ENCODE data around the gene HSPBP1. TPM values are rescaled to one million over a fixed set of nuclear protein-coding genes. Genes with fewer than 3 reads are reported as not detected.
A peak's percentile ranks its signal among the peaks of the same experiment; 100 is the strongest.

HSPBP1 gene
- total RNA-seq, 1 experiment from 2014 or later, result 65.2 TPM

DNA sequence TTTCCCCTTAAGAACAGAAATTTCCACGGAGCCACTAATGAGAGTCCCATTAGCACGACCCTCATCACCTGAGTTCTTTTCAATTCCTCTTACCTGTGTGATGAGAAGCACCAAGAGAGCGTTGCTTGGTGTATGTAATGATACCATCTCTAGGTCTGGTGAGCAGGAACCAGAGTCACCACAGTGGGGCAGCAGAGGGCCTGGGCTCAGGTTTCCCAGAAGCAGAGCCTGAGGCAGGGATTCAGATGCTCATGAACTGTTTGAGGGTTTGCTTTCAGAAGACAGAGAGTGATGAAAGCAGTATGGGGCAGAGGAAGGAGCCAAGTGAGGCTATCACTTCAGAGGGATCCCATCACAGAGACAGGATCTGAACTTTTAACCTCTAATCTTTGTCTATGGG is 67.5 kb downstream of the HSPBP1 start:
- TF ChIP-seq, protein P1, sequence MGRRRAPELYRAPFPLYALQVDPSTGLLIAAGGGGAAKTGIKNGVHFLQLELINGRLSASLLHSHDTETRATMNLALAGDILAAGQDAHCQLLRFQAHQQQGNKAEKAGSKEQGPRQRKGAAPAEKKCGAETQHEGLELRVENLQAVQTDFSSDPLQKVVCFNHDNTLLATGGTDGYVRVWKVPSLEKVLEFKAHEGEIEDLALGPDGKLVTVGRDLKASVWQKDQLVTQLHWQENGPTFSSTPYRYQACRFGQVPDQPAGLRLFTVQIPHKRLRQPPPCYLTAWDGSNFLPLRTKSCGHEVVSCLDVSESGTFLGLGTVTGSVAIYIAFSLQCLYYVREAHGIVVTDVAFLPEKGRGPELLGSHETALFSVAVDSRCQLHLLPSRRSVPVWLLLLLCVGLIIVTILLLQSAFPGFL (CRISPR knock-in tag; IDR thresholded peaks at IDR 0.05; ENCODE audit: borderline replicate concordance), result no peak
- no peak for ATAC-seq
- no peak overlapping the region for H3K27ac Mint-ChIP-seq
- peaks cover 45% of the 10 kb centered on the region for H3K9me3 Mint-ChIP-seq
- no peak overlapping the region for H3K4me3 Mint-ChIP-seq
- H3K27me3 Mint-ChIP-seq (ENCODE audit: low read depth), result peaks cover 49% of the 10 kb centered on the region
- DNase-seq (ENCODE audit: low spot score), result no peak
- H3K36me3 Mint-ChIP-seq, result peaks cover 9% of the 10 kb centered on the region
- ChIA-PET CTCF (no interaction called here), POLR2A (no interaction called here)
- peaks cover 4% of the 10 kb centered on the region for H3K4me1 Mint-ChIP-seq

Small RNA genes within 50 kb of the gene (microRNA-seq; reads per million reads assigned to microRNA genes)
- gene MIR6802 (ENCODE audit: borderline number of aligned reads) (not detected), gene MIR6803 (ENCODE audit: borderline number of aligned reads) (not detected), gene MIR6804 (ENCODE audit: borderline number of aligned reads) (3.5 reads per million, percentile 4 among the genes with 10 or more reads in this experiment)

Other genes starting within 250 kb of the HSPBP1 start
- gene GP6, start 241.8 kb downstream of the HSPBP1 start, total RNA-seq (2021), result 0.41 to 1.1 TPM (median 0.61 TPM) in 3 replicates
- 35.3 to 39.5 TPM (median 38.4 TPM) in 3 replicates for gene RDH13, start 217.0 kb downstream of the HSPBP1 start, total RNA-seq (2021)
- gene EPS8L1, start 204.2 kb downstream of the HSPBP1 start, total RNA-seq (2021), result 38.9 to 43.8 TPM (median 42.8 TPM) in 3 replicates
- gene PPP1R12C, start 162.5 kb downstream of the HSPBP1 start, total RNA-seq (2021), result 88.4 to 99.3 TPM (median 92.3 TPM) in 3 replicates
- 50.6 to 127 TPM (median 108 TPM) in 3 replicates for gene TNNT1, start 130.9 kb downstream of the HSPBP1 start, total RNA-seq (2021)
- gene TNNI3, start 122.4 kb downstream of the HSPBP1 start, total RNA-seq (2021), result 15.0 to 36.7 TPM (median 34.0 TPM) in 3 replicates
- 4.0 to 5.9 TPM (median 5.6 TPM) in 3 replicates for gene DNAAF3, start 113.5 kb downstream of the HSPBP1 start, total RNA-seq (2021)
- gene SYT5, start 99.8 kb downstream of the HSPBP1 start, total RNA-seq (2021), result 0.77 to 2.5 TPM (median 1.1 TPM) in 3 replicates
- 0.41 to 0.63 TPM (median 0.44 TPM) in 3 replicates for gene PTPRH, start 70.6 kb downstream of the HSPBP1 start, total RNA-seq (2021)
- 3.5 to 4.2 TPM (median 4.1 TPM) in 3 replicates for gene TMEM86B, start 51.3 kb downstream of the HSPBP1 start, total RNA-seq (2021)
- 78.4 to 91.8 TPM (median 83.2 TPM) in 3 replicates for gene PPP6R1, start 21.1 kb downstream of the HSPBP1 start, total RNA-seq (2021)
- 49.2 to 52.4 TPM (median 49.7 TPM) in 3 replicates for gene BRSK1, start 3.9 kb upstream of the HSPBP1 start, total RNA-seq (2021)
- 0.44 to 0.50 TPM in 2 of 3 replicates, not detected in the other for gene TMEM150B, start 45.2 kb upstream of the HSPBP1 start, total RNA-seq (2021)
- 49.1 to 63.1 TPM (median 52.3 TPM) in 3 replicates for gene KMT5C, start 59.8 kb upstream of the HSPBP1 start, total RNA-seq (2021)
- 4.1 to 8.0 TPM (median 4.3 TPM) in 3 replicates for gene COX6B2, start 74.6 kb upstream of the HSPBP1 start, total RNA-seq (2021)
- gene GARIN5B, start 83.2 kb upstream of the HSPBP1 start, total RNA-seq (2021), result 0.07 to 0.09 TPM in 2 of 3 replicates, not detected in the other
- gene IL11, start 90.4 kb upstream of the HSPBP1 start, total RNA-seq (2021), result 1.2 to 1.8 TPM (median 1.6 TPM) in 3 replicates
- 0.33 to 2.6 TPM (median 0.82 TPM) in 3 replicates for gene TMEM190, start 96.7 kb upstream of the HSPBP1 start, total RNA-seq (2021)
- gene TMEM238, start 104.2 kb upstream of the HSPBP1 start, total RNA-seq (2021), result 5.8 to 8.3 TPM (median 6.5 TPM) in 3 replicates
- 2,505 to 2,895 TPM (median 2,837 TPM) in 3 replicates for gene RPL28, start 105.8 kb upstream of the HSPBP1 start, total RNA-seq (2021)
- gene UBE2S, start 127.7 kb upstream of the HSPBP1 start, total RNA-seq (2021), result 442 to 516 TPM (median 467 TPM) in 3 replicates
- 0.79 to 0.94 TPM (median 0.87 TPM) in 3 replicates for gene SHISA7, start 163.2 kb upstream of the HSPBP1 start, total RNA-seq (2021)
- 96.3 to 96.6 TPM (median 96.4 TPM) in 3 replicates for gene ISOC2, start 181.5 kb upstream of the HSPBP1 start, total RNA-seq (2021)
- gene C19orf85, start 184.6 kb upstream of the HSPBP1 start, total RNA-seq (2021), result 2.1 to 2.5 TPM (median 2.2 TPM) in 3 replicates
- 14.0 to 23.6 TPM (median 17.8 TPM) in 3 replicates for gene ZNF628, start 196.5 kb upstream of the HSPBP1 start, total RNA-seq (2021)
- gene NAT14, start 205.1 kb upstream of the HSPBP1 start, total RNA-seq (2021), result 71.9 to 87.7 TPM (median 74.8 TPM) in 3 replicates
- 1.8 to 2.9 TPM (median 2.5 TPM) in 3 replicates for gene SSC5D, start 208.3 kb upstream of the HSPBP1 start, total RNA-seq (2021)